SK-N-DZ (cell line): Measurements from ENCODE around the gene DNAH9.
A peak's percentile ranks its signal among the peaks of the same experiment; 100 is the strongest.
"Not testable (repeated sequence)": the region's sequence is repeated elsewhere in the genome, so short reads cannot be mapped to it uniquely, and the experiment has no call there.

Experiments used
- DNase-seq: peaks from one replicate; pipeline ENCODE4 v3.0.0-alpha.2; 2015; ENCODE audit warnings: low spot score

The DNAH9 gene

DNA sequence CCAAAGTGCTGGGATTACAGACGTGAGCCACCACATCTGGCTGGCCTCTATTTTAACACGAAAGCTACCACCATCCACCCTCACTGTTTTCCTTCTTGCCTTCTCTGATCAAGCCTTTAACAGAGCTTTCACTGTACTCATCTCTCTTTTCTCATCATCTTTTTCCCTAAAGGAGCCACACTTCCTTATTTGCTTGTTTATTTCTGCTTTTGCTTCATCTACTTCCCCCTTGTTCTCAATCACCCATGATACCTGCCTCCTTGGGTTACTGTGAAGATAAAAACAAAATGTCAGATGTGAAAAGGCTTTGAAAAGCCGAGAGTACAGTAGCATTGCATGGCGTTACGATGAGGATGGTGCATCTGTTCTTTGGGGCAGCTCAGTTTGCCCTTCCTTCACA lies 319.1 kb downstream of the DNAH9 start:
- no peak for DNase-seq

GRCh38 chr17:11921296-11921695 lies 323.0 kb downstream of the DNAH9 start:
- DNase-seq: no peak

DNA sequence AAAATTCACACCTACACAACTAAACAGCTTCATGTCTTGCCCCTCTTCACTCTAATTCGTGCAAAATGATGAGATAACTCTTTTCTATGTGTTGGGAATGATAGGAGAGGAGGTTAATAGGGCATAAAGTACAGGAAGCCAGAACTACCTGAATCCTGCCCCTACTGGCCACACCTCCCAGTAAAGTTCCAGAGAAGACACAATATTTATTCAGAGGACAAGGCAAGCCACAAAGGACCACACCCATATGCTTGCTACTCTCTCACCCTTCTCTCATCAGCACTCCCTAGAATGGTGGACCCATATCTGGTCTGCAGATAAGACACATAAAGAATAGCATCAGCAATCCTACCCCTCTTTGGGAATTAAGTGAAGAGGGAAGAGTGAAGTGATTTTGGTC lies 324.4 kb downstream of the DNAH9 start:
- no peak for DNase-seq

- DNase-seq: no peak
These were observed 325.8 kb downstream of the DNAH9 start for GRCh38 chr17:11924076-11924475.

GRCh38 chr17:11925262-11926021 lies 327.2 kb downstream of the DNAH9 start:
- no peak for DNase-seq

- no peak for DNase-seq
These were observed 330.2 kb downstream of the DNAH9 start for GRCh38 chr17:11928436-11928835.

DNA sequence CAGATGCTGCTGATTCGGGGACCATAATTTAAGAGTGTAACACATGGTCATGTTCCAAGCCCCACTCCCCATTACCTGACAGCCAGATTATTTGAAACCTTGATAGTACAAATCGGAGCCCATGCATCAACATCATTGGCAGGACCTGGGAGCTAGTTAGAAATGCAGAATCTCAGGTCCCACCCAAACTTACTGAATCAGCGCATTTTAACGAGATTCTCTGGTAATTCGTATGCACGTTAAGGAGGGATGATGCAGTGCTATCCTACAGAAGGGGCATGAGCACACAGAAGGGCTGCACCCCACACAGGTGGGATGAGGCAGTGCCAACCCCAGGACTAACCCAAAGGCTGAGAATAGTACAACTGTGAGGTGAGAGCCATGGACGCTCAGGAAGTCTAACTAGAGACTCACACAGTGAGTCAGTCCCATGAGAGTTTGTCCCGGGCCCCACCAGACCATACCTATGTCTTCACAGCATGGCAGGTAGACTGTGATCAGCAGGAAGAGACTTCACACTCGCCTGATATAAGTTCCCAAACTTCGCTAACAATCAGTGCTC lies 334.1 kb downstream of the DNAH9 start:
- DNase-seq: no peak

DNA sequence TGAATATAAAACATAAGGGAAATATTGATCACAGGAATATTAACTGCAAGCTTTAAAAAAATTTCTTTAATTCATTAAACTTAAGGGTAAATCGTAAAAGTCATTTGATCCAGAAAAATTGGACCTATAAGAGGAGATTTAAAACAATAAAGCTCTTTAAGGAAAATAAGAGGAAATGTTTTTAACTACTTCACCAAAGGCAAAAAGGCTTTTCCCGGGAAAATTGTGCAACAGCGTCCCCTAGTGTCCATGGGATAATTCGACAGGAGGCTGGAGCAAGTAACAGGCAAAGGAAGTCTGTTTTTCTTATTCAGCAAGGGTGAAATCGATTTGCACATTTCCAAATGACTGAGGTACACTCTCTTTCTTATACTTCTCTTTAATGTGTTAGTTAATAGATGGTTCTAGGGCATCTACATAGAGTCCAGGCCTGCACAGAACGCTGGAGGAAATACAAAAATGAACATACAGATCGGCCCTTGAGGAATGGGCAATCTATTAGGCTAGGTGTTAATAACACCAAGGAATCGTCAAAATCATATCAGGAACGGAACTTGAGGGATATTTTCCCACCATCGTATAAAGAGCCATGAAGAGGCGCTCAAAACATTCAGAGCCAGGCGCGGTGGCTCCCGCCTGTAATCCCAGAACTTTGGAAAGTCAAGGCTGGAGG lies 337.6 kb downstream of the DNAH9 start:
- DNase-seq: peak; percentile 38

DNA sequence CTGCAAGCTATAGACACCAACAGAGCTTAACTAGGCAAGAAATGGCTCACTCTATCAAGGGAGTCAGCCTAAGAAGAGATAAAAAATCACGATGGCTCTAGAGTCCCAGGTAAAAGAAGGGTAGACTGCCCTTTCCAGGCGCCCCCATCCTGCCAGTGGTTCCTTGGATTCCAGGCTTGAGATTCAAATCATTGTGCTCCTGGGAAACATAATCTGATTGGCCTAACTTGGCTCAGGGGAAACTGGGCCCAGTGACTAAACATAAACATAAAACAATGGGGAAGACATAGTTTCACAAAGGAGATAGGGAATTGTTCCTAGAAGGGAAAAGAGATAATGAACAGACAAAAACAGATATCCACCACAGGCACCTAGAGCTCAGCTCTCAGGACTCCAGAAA lies 342.6 kb downstream of the DNAH9 start:
- DNase-seq: no peak

DNA sequence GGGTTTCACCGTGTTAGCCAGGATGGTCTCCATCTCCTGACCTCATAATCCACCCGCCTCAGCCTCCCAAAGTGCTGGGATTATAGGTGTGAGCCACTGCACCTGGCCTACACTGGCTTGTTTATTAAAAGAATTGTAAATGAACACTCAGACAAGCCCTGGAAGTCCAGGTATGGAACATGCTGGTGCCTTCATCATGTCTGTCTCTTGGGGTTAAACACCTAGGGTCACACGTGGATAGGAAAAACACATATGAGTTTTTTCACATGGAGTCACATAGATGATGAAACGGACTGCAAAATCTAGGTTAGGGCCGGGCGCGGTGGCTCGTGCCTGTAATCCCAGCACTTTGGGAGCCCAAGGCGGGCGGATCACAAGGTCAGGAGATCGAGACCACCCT lies 344.8 kb downstream of the DNAH9 start:
- DNase-seq: not testable (repeated sequence)

DNA sequence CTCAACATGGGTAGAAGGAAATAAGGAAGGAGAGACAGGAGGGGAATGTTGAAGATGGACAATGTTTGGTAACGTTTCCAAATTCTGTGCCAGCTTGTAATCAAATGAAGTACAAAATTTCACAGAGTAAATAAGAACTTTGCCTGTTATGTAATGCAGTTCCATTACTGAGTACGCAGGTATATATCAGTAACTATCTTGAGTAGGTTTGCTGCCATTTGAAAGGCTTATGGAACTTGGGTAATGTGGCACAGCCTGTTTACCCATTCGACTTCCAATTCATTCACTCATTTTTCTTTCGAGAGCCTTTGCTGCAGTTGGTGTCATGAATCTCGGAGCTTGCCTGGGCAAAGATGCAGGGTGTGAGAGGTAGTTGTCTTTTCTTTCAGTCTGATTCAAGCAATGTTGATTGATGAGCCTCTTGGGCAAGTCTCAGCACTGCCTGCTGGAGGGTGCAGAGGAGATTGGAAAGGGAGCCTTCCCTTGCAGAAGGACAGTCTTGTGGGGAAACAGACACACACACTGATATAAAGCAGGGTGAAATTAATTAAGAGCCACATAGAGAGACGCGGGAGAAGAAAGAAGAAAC lies 345.6 kb downstream of the DNAH9 start:
- no peak for DNase-seq

DNA sequence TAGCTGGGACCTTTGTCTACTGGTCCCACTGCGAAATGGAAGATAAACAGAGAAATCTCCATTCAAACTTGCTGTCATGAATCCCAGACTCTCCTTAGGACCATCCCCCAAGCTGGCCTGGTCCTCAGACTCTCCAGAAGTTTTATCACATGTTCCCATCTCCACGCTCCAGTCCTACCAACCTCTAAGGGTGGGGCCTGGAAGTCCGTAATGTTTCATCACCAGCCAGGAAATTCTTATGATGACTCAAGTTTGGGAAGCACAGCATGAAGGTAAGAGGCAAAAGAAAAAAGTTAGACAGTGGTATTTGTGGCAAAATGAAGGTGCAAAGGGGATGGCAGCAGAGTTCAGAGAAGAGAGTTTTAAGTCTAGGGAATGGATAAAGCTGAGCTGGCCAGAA lies 346.3 kb downstream of the DNAH9 start:
- no peak for DNase-seq

GRCh38 chr17:11948789-11949188 lies 350.5 kb downstream of the DNAH9 start:
- DNase-seq: no peak

- not testable (repeated sequence) for DNase-seq
These were observed 351.3 kb downstream of the DNAH9 start for GRCh38 chr17:11949571-11949970.

- DNase-seq: no peak
These were observed 352.7 kb downstream of the DNAH9 start for GRCh38 chr17:11950771-11951519.

- DNase-seq: no peak
These were observed 354.3 kb downstream of the DNAH9 start for GRCh38 chr17:11952610-11953009.

DNA sequence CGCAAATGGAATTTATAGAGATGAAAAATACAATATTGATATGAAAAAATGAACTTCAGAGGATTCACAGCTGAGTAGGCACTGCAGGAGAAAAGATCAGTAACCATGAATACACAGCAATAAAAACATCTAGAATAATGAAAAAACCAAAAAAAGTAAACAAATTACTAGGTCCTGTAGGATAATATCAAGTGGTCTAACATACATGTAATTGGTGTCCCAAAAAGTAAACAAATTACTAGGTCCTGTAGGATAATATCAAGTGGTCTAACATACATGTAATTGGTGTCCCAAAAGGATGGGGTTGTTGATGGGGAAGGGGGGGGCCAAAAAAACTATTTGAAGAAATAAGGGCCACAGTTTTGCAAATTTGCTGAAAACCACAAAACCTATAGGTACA lies 355.7 kb downstream of the DNAH9 start:
- DNase-seq: no peak

DNA sequence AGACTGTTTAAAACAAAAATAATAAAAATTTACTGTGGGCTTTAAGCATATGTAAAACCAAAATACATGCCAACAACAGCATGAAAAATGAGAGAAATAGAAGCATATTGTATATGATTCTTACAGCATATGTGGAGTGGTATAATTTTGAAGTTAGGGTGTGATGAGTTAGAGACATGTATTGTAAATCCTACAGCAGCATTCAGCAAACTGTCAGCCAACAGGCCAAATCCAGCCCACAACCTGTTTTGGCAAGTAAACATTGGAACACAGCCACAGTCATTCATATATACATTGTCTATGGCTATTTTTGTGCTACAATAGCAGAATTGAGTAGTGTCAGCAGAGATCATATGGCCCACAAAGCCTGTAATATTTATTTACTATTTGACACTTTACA lies 356.7 kb downstream of the DNAH9 start:
- no peak for DNase-seq

DNA sequence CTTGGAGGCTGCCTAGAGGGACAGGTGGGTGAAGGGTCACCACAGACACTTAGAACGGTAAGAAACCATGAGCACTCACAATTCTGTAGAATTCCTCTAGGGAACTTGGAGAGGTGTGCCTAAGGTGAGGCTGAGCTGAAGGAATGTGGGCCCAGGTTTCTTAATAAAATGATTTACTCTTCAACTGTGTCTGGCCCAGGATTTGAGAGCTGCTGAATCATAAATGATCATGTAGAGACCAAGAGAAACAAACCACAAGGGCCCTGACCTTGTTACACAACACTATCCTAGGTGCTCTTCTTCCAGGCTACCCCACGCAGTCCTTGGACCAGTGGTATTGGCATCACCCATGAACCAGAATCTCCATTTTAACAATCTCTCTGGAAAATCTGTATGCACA lies 371.3 kb downstream of the DNAH9 start:
- no peak for DNase-seq

DNA sequence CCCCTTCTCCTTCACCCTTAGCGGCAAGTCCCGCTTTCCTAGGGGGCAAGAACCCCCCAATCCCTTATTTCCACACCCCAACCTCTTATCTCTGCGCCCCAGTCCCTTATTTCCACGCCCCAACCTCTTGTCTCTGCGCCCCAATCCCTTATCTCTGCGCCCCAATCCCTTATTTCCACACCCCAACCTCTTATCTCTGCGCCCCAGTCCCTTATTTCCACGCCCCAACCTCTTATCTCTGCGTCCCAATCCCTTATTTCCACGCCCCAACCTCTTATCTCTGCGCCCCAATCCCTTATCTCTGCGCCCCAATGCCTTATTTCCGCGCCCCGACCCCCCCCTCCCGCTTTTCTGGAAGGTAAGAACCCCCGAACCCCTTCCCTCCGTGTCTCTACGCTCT lies 374.5 kb downstream of the DNAH9 start:
- DNase-seq: not testable (repeated sequence)

GRCh38 chr17:11979795-11980194 lies 381.5 kb downstream of the DNAH9 start:
- no peak for DNase-seq

- no peak for DNase-seq
These were observed 382.5 kb downstream of the DNAH9 start for GRCh38 chr17:11980813-11981212.
